C4-2B (cell line): ENCODE data around the gene SMARCB1.

Source experiments
- CTCF ChIP-seq: fragments of 450-650 bp; conservative IDR thresholded peaks from 2 replicates; pipeline ENCODE4 v1.5.1; 2017; ENCODE audit warnings: mild to moderate bottlenecking
- ZFX ChIP-seq: fragments of 450-650 bp; IDR thresholded peaks from 2 replicates; pipeline ENCODE4 v1.6.1; 2017

GRCh38 chr22:23772649-23773473, 13.9 kb upstream of the SMARCB1 start, which contains the start of gene MMP11:
- TF ChIP-seq CTCF, result no peak
- peak; percentile 77; the same call in 1 of the 2 replicates for TF ChIP-seq ZFX
